Activated CD8-positive, alpha-beta T cell treated with anti-CD3 and anti-CD28 coated beads, Interleukin-2, amount 10 ng/mL, durations not matched to agents 7 days and 5 days (primary cell): ENCODE results near the gene LRRTM3. TPM values are rescaled to one million over a fixed set of nuclear protein-coding genes. Genes with fewer than 3 reads are reported as not detected.

ENCODE experiments used
- ATAC-seq: fragments of 150-1000 bp; cut with Tn5 transposase; one replicate; pipeline ENCODE4 v1.10.0; 2021; ENCODE audit warnings: moderate library complexity
- CTCF ChIA-PET: fragments of 350-600 bp; sonication (Branson Sonifier 250); formaldehyde crosslinking; loops from one replicate; lab custom pipeline; 2021; ENCODE audit warnings: antibody characterized with exemption; lab: Charles Lee
- POLR2A ChIA-PET: fragments of 350-600 bp; sonication (Branson Sonifier 250); formaldehyde crosslinking; loops from one replicate; lab custom pipeline; 2021; ENCODE audit warnings: antibody characterized with exemption; lab: Charles Lee
- DNase-seq: peaks from one replicate; pipeline ENCODE4 v3.0.0-alpha.2; 2020
- H3K27ac Mint-ChIP-seq: one replicate; pipeline ENCODE4 v1.8.0; 2021; ENCODE audit warnings: mild to moderate bottlenecking, mixed read lengths
- H3K27me3 Mint-ChIP-seq: one replicate; pipeline ENCODE4 v1.8.0; 2021; ENCODE audit warnings: low read depth, mixed read lengths
- H3K36me3 Mint-ChIP-seq: one replicate; pipeline ENCODE4 v1.8.0; 2021; ENCODE audit warnings: low read depth, mixed read lengths
- H3K4me1 Mint-ChIP-seq: one replicate; pipeline ENCODE4 v1.8.0; 2021; ENCODE audit warnings: low read depth, mixed read lengths
- H3K4me3 Mint-ChIP-seq: one replicate; pipeline ENCODE4 v1.8.0; 2021; ENCODE audit warnings: mild to moderate bottlenecking, mixed read lengths
- H3K9me3 Mint-ChIP-seq: one replicate; pipeline ENCODE4 v1.8.0; 2022; ENCODE audit warnings: mixed read lengths; ENCODE audit not compliant: insufficient read depth
- total RNA-seq, 2 experiments: library from RNA; stranded (reverse); gene quantifications; one replicate each; pipeline ENCODE4 v1.2.3, GENCODE V29; 2021

Gene LRRTM3
- total RNA-seq, 2 experiments from 2014 or later: not detected

DNA sequence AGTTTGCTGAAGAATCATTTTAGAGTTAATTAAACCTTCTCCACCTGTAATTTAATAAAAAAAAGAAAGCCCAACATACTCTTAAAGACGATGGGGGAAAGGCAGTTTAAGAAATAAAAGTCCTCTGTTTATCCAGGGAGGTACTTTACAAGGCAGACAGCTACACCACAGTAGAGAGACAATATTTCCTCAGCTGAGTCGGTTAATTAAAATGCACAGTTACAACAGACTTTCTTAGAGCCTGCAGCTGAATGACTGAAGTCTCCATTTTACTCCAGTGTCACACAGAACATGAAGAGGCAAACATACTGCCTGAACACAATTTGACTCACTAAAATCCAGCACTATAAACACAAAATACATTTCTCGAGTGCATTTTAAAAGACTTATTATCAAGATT lies 15.1 kb downstream of the LRRTM3 start:
- DNase-seq (no peak), ATAC-seq (no peak)
- Mint-ChIP-seq H3K27ac (no peak overlapping the region), H3K4me1 (no peaks in the 10 kb centered on the region), H3K27me3 (no peaks in the 10 kb centered on the region), H3K36me3 (no peaks in the 10 kb centered on the region), H3K9me3 (no peaks in the 10 kb centered on the region), H3K4me3 (no peak overlapping the region)
- POLR2A ChIA-PET: no interaction called here
- CTCF ChIA-PET: no interaction called here

DNA sequence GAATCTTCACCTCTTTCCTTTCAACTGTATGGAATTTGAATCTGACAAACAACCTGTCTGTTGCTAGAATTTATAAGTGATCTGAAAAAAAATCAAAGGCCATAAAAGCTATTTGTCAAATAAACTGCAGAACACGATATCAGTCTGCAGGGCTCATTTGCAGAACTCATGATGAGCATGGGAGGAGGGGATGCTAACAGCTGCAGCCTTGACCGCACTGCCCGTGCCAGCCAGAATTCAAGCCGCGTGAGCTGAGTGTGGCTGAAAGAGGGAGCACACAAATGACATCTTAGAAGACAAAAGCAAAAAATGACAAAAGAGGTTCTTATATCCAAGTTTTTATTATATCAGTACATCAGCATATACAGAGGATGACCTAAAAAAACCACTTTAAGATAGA lies 15.7 kb downstream of the LRRTM3 start:
- Mint-ChIP-seq H3K27ac (no peak overlapping the region), H3K4me1 (no peaks in the 10 kb centered on the region), H3K27me3 (no peaks in the 10 kb centered on the region), H3K36me3 (no peaks in the 10 kb centered on the region), H3K9me3 (no peaks in the 10 kb centered on the region), H3K4me3 (no peak overlapping the region)
- ChIA-PET CTCF (no interaction called here), POLR2A (no interaction called here)
- ATAC-seq (no peak), DNase-seq (no peak)

DNA sequence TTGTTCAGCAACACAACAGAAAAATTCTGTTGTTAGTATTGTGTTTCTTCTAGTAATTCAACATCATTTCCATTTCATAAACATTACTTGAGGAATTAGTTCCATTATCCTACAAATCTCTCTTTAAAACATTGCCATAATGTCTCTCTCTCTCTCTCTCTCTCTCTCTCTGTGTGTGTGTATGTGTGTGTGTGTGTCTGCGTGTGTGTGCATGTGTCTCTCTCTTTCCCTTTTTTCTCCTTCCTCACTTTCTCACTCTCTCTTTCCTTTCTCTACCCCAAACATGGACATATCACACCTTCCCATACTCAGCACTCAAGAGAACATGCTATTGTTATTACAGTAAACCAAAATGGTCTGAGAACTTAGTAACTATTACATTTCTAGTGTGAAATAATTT lies 16.6 kb downstream of the LRRTM3 start:
- H3K27ac Mint-ChIP-seq: no peak overlapping the region
- CTCF ChIA-PET: no interaction called here
- DNase-seq: no peak
- no peaks in the 10 kb centered on the region for H3K36me3 Mint-ChIP-seq
- no peaks in the 10 kb centered on the region for H3K27me3 Mint-ChIP-seq
- no peak for ATAC-seq
- no peaks in the 10 kb centered on the region for H3K4me1 Mint-ChIP-seq
- POLR2A ChIA-PET: no interaction called here
- H3K4me3 Mint-ChIP-seq: no peak overlapping the region
- H3K9me3 Mint-ChIP-seq: no peaks in the 10 kb centered on the region

- H3K36me3 Mint-ChIP-seq: no peaks in the 10 kb centered on the region
- H3K4me1 Mint-ChIP-seq: no peaks in the 10 kb centered on the region
- ChIA-PET CTCF (no interaction called here), POLR2A (no interaction called here)
- H3K27me3 Mint-ChIP-seq: no peaks in the 10 kb centered on the region
- no peak overlapping the region for H3K4me3 Mint-ChIP-seq
- DNase-seq (no peak), ATAC-seq (no peak)
- H3K9me3 Mint-ChIP-seq: no peaks in the 10 kb centered on the region
- H3K27ac Mint-ChIP-seq: no peak overlapping the region
These were observed 17.8 kb downstream of the LRRTM3 start for GRCh38 chr10:66943590-66943989.

DNA sequence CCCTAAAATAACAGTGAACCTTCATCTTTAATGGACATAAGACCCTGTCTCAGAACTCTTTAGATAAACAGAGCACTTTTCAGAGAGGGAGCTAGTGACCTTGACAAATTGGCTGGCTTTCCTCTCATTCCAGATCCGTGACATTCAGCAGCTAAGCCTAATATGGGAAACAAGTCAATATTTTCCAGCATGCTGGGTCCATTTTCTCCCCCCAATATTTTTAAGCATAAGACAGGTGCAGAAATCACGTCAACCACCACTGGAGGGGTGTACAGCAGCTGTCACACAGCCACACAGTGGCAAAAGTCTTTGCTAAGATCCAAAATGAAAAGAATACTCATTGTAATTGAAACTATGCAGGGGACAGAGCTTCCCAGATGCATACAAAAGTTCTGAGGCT lies 26.1 kb downstream of the LRRTM3 start:
- Mint-ChIP-seq H3K9me3 (no peaks in the 10 kb centered on the region), H3K27ac (no peak overlapping the region), H3K4me1 (no peaks in the 10 kb centered on the region), H3K27me3 (no peaks in the 10 kb centered on the region), H3K36me3 (no peaks in the 10 kb centered on the region), H3K4me3 (no peak overlapping the region)
- ChIA-PET POLR2A (no interaction called here), CTCF (no interaction called here)
- ATAC-seq (no peak), DNase-seq (no peak)

GRCh38 chr10:66958466-66958865 lies 32.6 kb downstream of the LRRTM3 start:
- Mint-ChIP-seq H3K27me3 (no peaks in the 10 kb centered on the region), H3K9me3 (no peaks in the 10 kb centered on the region), H3K27ac (no peak overlapping the region), H3K36me3 (no peaks in the 10 kb centered on the region), H3K4me3 (no peak overlapping the region), H3K4me1 (no peaks in the 10 kb centered on the region)
- DNase-seq: no peak
- CTCF ChIA-PET: no interaction called here
- no peak for ATAC-seq
- POLR2A ChIA-PET: no interaction called here

DNA sequence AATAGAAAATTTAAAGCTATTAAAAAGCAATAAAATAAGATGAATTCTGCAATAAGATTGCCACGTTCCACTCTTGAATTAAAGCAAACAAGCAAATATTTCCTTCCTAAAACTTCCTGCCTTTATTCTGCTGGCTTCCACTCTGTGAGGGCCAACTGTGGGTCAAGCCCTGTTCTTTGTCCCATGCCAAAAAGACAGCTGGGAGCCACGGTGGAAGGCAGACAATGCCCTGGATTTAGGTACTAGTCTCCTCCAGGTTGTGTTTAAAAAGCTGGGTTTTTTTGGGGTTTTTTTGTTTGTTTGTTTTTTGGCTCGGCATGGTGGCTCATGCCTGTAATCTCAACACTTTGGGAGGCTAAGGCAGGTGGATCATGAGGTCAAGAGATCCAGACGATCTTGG lies 39.1 kb downstream of the LRRTM3 start:
- no peaks in the 10 kb centered on the region for H3K27me3 Mint-ChIP-seq
- CTCF ChIA-PET: no interaction called here
- ATAC-seq (no peak), DNase-seq (no peak)
- H3K4me3 Mint-ChIP-seq: no peak overlapping the region
- H3K36me3 Mint-ChIP-seq: no peaks in the 10 kb centered on the region
- no peaks in the 10 kb centered on the region for H3K9me3 Mint-ChIP-seq
- H3K27ac Mint-ChIP-seq: no peak overlapping the region
- POLR2A ChIA-PET: no interaction called here
- H3K4me1 Mint-ChIP-seq: no peaks in the 10 kb centered on the region

- H3K27ac Mint-ChIP-seq: no peak overlapping the region
- ChIA-PET CTCF (no interaction called here), POLR2A (no interaction called here)
- H3K36me3 Mint-ChIP-seq: no peaks in the 10 kb centered on the region
- no peaks in the 10 kb centered on the region for H3K27me3 Mint-ChIP-seq
- peaks cover 3% of the 10 kb centered on the region for H3K9me3 Mint-ChIP-seq
- H3K4me1 Mint-ChIP-seq: no peaks in the 10 kb centered on the region
- ATAC-seq (no peak), DNase-seq (no peak)
- no peak overlapping the region for H3K4me3 Mint-ChIP-seq
These were observed 54.5 kb downstream of the LRRTM3 start for GRCh38 chr10:66980246-66980815.

GRCh38 chr10:66981361-66982052 lies 55.7 kb downstream of the LRRTM3 start:
- Mint-ChIP-seq H3K9me3 (peaks cover 3% of the 10 kb centered on the region), H3K4me1 (no peaks in the 10 kb centered on the region)
- no peak for ATAC-seq

GRCh38 chr10:66982053-66982420 lies 56.2 kb downstream of the LRRTM3 start:
- H3K4me3 Mint-ChIP-seq: no peak overlapping the region
- CTCF ChIA-PET: no interaction called here
- H3K4me1 Mint-ChIP-seq: no peaks in the 10 kb centered on the region
- no peak overlapping the region for H3K27ac Mint-ChIP-seq
- POLR2A ChIA-PET: no interaction called here
- H3K27me3 Mint-ChIP-seq: no peaks in the 10 kb centered on the region
- ATAC-seq: no peak
- no peaks in the 10 kb centered on the region for H3K36me3 Mint-ChIP-seq
- H3K9me3 Mint-ChIP-seq: no peaks in the 10 kb centered on the region
- no peak for DNase-seq

More at GRCh38 chr10:66981361-66982052, 55.7 kb downstream of the LRRTM3 start:
- ChIA-PET CTCF (no interaction called here), POLR2A (no interaction called here)
- Mint-ChIP-seq H3K4me3 (no peak overlapping the region), H3K27ac (no peak overlapping the region), H3K27me3 (no peaks in the 10 kb centered on the region), H3K36me3 (no peaks in the 10 kb centered on the region)
- no peak for DNase-seq

GRCh38 chr10:66982792-66983474 lies 57.1 kb downstream of the LRRTM3 start:
- Mint-ChIP-seq H3K9me3 (no peaks in the 10 kb centered on the region), H3K27ac (no peak overlapping the region), H3K4me1 (no peaks in the 10 kb centered on the region), H3K36me3 (no peaks in the 10 kb centered on the region), H3K27me3 (no peaks in the 10 kb centered on the region), H3K4me3 (no peak overlapping the region)
- CTCF ChIA-PET: interaction anchor here (0.6 kb wide), 1 partner anchor 335 kb away, joined by 5 read pairs; no protein-coding TSS in a partner anchor
- ATAC-seq: no peak
- POLR2A ChIA-PET: no interaction called here
- DNase-seq: no peak

DNA sequence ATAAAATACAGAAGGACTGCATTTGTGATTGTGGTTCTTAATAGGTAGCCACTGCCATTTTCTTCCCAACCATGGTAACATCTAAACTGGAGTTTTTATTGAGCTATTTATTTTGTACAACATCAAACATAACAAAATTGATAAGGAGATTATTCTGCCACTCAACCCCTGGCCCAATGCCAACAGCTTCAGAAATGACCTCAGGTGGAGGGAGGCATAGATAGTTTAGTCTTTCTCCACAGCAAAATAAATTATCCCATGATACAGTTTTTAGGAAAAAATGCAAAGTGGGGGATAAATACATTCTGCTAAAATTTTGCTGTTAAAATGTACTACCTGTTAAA lies 57.6 kb downstream of the LRRTM3 start:
- POLR2A ChIA-PET: no interaction called here
- H3K27ac Mint-ChIP-seq: no peak overlapping the region

More for the DNA sequence above, 57.6 kb downstream of the LRRTM3 start:
- CTCF ChIA-PET: no interaction called here
- ATAC-seq (no peak), DNase-seq (no peak)
- H3K4me1 Mint-ChIP-seq: no peaks in the 10 kb centered on the region
- no peaks in the 10 kb centered on the region for H3K9me3 Mint-ChIP-seq
- H3K36me3 Mint-ChIP-seq: no peaks in the 10 kb centered on the region
- H3K27me3 Mint-ChIP-seq: no peaks in the 10 kb centered on the region
- H3K4me3 Mint-ChIP-seq: no peak overlapping the region
